NCI-H2227 (cell line): ENCODE measurements around the gene C5orf22.
"Not testable (repeated sequence)": the region's sequence is repeated elsewhere in the genome, so short reads cannot be mapped to it uniquely, and the experiment has no call there.

Source experiments
- DNase-seq: peaks from one replicate; lab custom pipeline; 2025; ENCODE audit not compliant: unreplicated experiment; lab: John Stamatoyannopoulos, UW

Gene C5orf22

GRCh38 chr5:31551878-31552277 lies 19.8 kb downstream of the C5orf22 start:
- no peak for DNase-seq

- no peak for DNase-seq
Measured at GRCh38 chr5:31553863-31554262, 21.8 kb downstream of the C5orf22 start.

GRCh38 chr5:31554552-31554951 lies 22.5 kb downstream of the C5orf22 start:
- DNase-seq: no peak

- no peak for DNase-seq
Measured at GRCh38 chr5:31556461-31556860, 24.4 kb downstream of the C5orf22 start.

GRCh38 chr5:31559942-31560341 lies 27.8 kb downstream of the C5orf22 start:
- DNase-seq: no peak

GRCh38 chr5:31561946-31562345 lies 29.8 kb downstream of the C5orf22 start:
- no peak for DNase-seq

- no peak for DNase-seq
Measured at GRCh38 chr5:31563216-31563615, 31.1 kb downstream of the C5orf22 start.

- not testable (repeated sequence) for DNase-seq
Measured at GRCh38 chr5:31566362-31566761, 34.3 kb downstream of the C5orf22 start.

GRCh38 chr5:31568302-31568835 lies 36.3 kb downstream of the C5orf22 start:
- DNase-seq: no peak

GRCh38 chr5:31569068-31569467 lies 37.0 kb downstream of the C5orf22 start:
- DNase-seq: no peak

- no peak for DNase-seq
Measured at GRCh38 chr5:31573494-31574142, 41.5 kb downstream of the C5orf22 start.

GRCh38 chr5:31574772-31575171 lies 42.7 kb downstream of the C5orf22 start:
- DNase-seq: no peak

- no peak for DNase-seq
Measured at GRCh38 chr5:31577438-31577837, 45.3 kb downstream of the C5orf22 start.

GRCh38 chr5:31579558-31579957 lies 47.5 kb downstream of the C5orf22 start:
- DNase-seq: no peak

GRCh38 chr5:31581498-31582099 lies 49.5 kb downstream of the C5orf22 start:
- peak; percentile 69 for DNase-seq

- DNase-seq: no peak
Measured at GRCh38 chr5:31583129-31583528, 51.0 kb downstream of the C5orf22 start.

- DNase-seq: no peak
Measured at GRCh38 chr5:31585166-31585894, 53.2 kb downstream of the C5orf22 start.

- DNase-seq: no peak
Measured at GRCh38 chr5:31585895-31586270, 53.8 kb downstream of the C5orf22 start.

- no peak for DNase-seq
Measured at GRCh38 chr5:31587546-31587945, 55.4 kb downstream of the C5orf22 start.

GRCh38 chr5:31593665-31594064 lies 61.6 kb downstream of the C5orf22 start:
- no peak for DNase-seq

- no peak for DNase-seq
Measured at GRCh38 chr5:31596354-31596753, 64.3 kb downstream of the C5orf22 start.
